GM19025 (cell line): ENCODE measurements around the gene SYNDIG1L.
"Not testable (repeated sequence)": the region's sequence is repeated elsewhere in the genome, so short reads cannot be mapped to it uniquely, and the experiment has no call there.

Experiments
- ATAC-seq: cut with Tn5 transposase; IDR thresholded peaks from one replicate; pipeline ENCODE4 v1.9.1; 2021; ENCODE audit warnings: mild to moderate bottlenecking, low read depth, moderate library complexity; ENCODE audit not compliant: unreplicated experiment

SYNDIG1L gene

GRCh38 chr14:74404435-74404834 lies 21.6 kb downstream of the SYNDIG1L start:
- no peak for ATAC-seq

- ATAC-seq = no peak
These were observed 22.2 kb downstream of the SYNDIG1L start for GRCh38 chr14:74403619-74404417.

- ATAC-seq = no peak
These were observed 23.4 kb downstream of the SYNDIG1L start for GRCh38 chr14:74402401-74403251.

GRCh38 chr14:74401504-74402241 lies 24.3 kb downstream of the SYNDIG1L start:
- ATAC-seq = peak; percentile 74

GRCh38 chr14:74400919-74401503 lies 25.0 kb downstream of the SYNDIG1L start:
- ATAC-seq = no peak

- ATAC-seq = no peak
These were observed 25.9 kb downstream of the SYNDIG1L start for GRCh38 chr14:74400031-74400685.

- no peak for ATAC-seq
These were observed 30.9 kb downstream of the SYNDIG1L start for GRCh38 chr14:74395094-74395493.

- ATAC-seq = no peak
These were observed 31.5 kb downstream of the SYNDIG1L start for GRCh38 chr14:74394549-74394948.

- no peak for ATAC-seq
These were observed 33.1 kb downstream of the SYNDIG1L start for GRCh38 chr14:74392616-74393570.

- no peak for ATAC-seq
These were observed 34.5 kb downstream of the SYNDIG1L start for GRCh38 chr14:74391479-74391878.

GRCh38 chr14:74390505-74390904 lies 35.5 kb downstream of the SYNDIG1L start:
- ATAC-seq = not testable (repeated sequence)

- no peak for ATAC-seq
These were observed 36.0 kb downstream of the SYNDIG1L start for GRCh38 chr14:74389980-74390379.

- no peak for ATAC-seq
These were observed 43.8 kb downstream of the SYNDIG1L start for GRCh38 chr14:74382231-74382630.

GRCh38 chr14:74381571-74381970 lies 44.4 kb downstream of the SYNDIG1L start:
- not testable (repeated sequence) for ATAC-seq

- ATAC-seq = no peak
These were observed 45.2 kb downstream of the SYNDIG1L start for GRCh38 chr14:74380845-74381244.

- no peak for ATAC-seq
These were observed 45.8 kb downstream of the SYNDIG1L start for GRCh38 chr14:74380172-74380571.

GRCh38 chr14:74377976-74378690 lies 47.9 kb downstream of the SYNDIG1L start:
- ATAC-seq = no peak

- ATAC-seq = no peak
These were observed 57.6 kb downstream of the SYNDIG1L start for GRCh38 chr14:74368441-74368840.
